UCSD-AML1 (cell line): Measurements from ENCODE around the gene FGGY.

Experiments
- DNase-seq: peaks from one replicate; lab custom pipeline; 2025; ENCODE audit not compliant: unreplicated experiment; lab: John Stamatoyannopoulos, UW

Gene FGGY

DNA sequence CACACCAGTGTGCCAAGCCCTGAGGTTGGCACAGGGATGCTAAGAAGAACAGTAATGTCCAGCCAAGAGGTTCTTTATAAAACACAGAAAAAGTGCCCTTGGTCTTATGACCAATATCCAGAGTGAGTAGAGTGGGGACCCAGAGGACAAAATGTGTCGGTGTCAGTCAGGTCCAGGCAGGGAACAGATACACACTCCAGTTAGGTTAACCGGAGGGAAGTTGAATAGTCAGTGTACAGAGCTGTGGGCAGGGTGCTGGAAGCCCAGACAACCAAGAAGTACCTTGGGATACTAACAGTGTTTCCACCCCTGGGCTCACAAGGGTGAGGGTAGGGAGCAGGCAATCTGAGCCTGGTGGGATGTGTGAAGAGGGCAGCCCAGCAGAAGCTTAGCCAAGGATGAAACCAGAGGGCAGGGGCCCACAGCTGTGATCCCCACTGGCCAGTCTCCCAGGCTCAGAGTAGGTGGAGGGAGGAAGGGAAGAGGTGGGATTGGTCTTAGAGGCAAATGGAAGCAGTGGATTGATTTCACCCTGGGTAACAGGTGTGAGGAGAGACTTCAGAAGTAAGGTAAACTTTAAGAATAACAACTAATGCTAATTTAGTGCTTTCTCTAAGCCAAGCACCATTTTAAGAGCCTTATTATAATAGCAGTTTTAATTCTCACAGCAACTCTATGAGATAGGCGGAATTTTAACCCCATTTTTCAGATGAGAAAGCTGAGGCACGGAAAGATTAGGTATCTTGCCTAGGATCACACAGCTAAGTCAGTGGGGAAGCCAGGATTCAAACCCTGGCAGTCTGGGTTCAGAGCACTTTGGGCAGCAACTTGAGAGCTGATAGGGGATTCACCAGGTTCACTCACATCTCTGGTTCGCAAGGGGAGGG lies 374.4 kb downstream of the FGGY start:
- DNase-seq, result no peak

DNA sequence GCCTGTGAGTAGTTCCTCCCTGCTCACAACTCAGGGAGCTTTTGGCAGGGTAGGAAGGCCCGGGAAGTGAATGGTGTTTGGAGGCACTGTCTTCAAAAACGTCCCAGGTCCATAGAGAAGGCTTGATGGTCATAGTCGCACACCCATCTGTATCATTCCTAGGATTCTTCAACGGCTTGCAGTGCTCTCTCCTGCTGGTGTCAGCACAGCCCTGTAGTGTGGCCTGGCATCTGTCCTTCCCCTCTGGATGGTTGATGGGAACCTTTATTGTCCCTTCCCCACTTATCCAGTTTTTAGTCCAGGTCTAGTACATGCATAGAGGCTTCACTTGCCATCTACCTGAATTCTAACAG lies 375.0 kb downstream of the FGGY start:
- DNase-seq, result no peak

- no peak for DNase-seq
These were observed 376.1 kb downstream of the FGGY start for GRCh38 chr1:59672851-59673572.

DNA sequence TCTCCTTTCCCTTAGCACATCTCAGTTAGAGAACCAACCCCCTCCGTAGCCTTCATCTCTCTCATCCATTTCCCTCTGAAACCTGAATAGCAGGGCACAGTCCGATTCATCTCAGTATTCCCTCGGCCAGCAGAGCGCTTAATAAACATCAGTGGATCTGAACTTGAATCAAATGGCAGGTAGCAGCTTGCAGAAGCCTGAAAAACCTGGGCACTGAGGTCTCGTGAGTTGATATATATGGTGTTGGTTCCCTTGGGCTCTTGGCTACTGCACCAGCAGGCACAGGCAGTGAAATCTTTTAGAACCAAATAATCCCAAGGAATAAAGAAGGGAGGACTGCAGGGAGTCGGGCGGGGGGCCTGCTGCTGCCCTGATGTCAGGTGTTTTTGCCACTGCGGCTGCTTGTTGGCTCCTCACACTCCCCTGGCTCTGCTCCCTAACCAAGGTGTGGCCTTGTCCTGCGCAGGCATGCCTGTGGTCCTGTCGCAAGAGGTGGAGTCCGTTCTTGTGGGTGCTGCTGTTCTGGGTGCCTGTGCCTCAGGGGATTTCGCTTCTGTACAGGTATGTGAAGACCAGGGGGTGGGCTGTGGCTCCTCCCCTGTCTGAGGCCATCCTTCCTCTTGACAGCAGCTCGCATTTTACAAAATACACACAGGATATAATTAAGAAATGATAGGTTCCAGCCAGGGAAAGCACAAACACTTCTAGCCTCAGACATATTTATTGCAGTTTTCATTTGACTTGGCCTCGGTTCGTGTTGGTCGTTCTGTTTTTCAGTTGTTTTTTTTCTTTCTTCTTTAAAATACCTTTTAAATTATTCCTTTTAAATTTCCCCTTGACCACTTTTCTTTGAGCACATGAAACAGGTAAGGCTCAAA lies 376.9 kb downstream of the FGGY start:
- DNase-seq, result no peak

GRCh38 chr1:59674595-59674994 lies 377.7 kb downstream of the FGGY start:
- DNase-seq, result peak; percentile 20

DNA sequence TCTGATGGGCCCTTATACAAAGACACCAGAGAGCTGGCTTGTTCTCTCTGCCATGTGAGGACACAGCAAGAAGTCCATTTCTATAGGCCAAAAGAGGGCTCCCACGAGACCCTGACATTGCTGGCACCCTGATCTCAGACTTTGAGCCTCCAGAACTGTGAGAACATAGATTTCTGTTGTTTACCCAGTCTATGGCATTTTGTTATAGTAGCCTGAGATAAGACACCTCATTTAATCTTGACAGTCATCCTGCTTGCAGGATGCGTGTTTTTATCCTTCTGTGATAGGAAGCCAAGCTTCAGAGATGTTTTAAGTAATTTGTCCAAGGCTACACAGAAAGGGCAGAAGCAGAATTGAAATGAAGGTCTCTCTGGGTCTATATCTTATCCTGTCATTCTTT lies 379.0 kb downstream of the FGGY start:
- DNase-seq, result no peak

DNA sequence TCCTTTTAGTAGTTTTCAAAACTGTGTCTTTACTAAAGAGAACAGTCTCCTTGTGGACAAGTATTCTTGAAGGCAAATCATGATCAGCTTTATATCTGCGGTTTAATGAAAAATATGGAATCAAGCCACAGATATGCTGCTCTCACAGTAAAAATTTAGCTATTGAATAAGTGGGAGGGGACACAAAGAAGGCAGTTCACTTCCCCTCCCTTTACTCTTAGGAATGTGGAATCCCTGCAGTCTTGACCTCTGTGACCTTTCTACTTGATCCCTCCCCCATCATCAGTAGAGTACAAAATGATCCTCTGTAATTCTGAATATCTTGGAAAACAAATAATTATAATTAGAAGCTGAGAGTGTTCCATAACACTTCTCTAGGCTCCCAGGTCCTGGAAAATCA lies 381.1 kb downstream of the FGGY start:
- DNase-seq, result no peak

- peak; percentile 37 for DNase-seq
These were observed 381.8 kb downstream of the FGGY start for GRCh38 chr1:59678493-59679228.

DNA sequence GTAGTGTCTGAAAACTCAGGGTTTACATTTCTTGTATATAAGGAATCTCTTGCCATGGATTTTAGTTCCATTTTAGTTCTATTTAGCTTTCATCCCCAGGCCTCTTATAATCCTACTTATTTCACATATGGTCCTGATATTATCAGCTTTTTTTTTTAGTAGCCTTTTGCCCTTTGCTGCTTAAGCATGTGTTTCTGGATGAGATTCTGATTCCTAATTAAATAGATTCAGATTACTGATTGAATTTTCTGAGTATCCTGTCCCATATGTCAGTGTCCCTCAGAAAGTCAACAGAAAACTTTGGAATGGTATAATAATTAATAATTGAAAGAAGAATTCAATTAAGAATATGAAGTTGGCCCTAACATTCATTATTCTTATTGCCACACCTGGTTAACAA lies 383.1 kb downstream of the FGGY start:
- no peak for DNase-seq

DNA sequence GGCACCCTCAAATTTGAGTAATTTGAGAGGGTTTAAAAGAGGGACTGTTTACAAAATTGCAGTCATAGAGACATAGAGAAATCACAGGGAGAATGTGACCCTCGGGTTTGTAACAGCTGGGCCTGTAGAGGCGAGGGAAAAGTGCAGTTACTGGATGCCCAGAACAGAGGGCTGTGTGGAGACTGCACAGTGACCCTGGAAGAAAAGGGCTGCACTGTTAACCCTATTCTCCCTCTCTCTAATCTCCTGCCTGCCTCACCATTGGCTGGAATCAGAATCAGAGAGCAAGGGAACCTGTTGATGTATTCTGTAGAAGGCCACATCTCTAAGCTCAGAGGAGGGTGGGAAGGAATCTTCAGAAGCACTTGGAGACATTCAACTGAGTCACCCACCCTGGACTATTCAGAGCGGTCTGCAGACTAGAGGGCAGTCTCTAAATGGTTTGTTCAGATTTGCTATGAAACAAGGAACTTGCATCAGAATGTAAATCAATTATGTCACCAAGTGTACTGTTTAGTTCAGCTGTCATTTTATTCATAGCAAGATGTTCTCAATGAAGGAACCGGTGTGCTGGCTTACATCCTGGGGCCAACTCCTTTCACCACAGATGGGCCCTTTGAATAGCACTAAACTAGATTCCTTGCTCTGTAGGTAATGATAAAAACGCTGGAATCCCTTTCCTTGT lies 385.6 kb downstream of the FGGY start:
- no peak for DNase-seq

- DNase-seq, result no peak
These were observed 386.3 kb downstream of the FGGY start for GRCh38 chr1:59683197-59683596.

- DNase-seq, result no peak
These were observed 387.8 kb downstream of the FGGY start for GRCh38 chr1:59684698-59685097.

DNA sequence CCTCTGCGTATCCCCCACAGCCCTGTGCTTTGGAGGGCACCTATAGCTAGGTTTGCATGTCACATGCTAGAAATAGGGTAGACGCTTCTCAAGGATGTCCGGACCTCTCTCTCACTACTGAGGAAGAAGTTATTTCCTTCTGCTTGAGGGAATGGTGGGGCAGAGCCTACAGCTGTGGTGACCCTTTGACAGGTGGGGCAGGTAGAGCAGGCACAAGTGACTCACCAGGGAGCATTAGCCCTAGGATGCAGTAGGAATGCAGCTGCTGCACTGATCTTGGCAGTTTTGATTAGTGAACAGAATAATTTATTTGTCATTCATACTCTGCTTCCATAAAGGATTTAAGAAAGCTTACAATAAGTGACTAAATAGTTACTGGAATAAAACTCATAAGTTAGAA lies 388.2 kb downstream of the FGGY start:
- DNase-seq, result no peak

- no peak for DNase-seq
These were observed 388.8 kb downstream of the FGGY start for GRCh38 chr1:59685666-59686065.

GRCh38 chr1:59686170-59686569 lies 389.3 kb downstream of the FGGY start:
- DNase-seq, result no peak

DNA sequence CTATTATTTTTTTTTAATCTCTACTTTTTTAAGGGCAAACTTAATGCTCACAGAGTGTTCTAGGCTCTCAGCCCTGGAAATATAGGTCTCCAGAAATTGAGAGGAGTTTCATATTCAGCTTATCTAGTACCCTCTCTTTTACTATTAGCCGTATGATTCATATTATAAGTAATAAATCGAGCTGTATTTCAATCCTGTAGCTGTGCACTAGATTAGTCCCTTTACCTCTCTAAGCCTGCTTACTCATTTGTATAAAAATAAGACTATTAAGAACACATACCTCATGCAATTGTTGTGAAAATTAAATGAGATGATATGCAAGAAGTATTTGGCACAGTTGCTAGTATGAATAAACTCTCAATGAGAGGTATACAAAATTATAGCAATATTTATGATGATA lies 389.7 kb downstream of the FGGY start:
- no peak for DNase-seq

DNA sequence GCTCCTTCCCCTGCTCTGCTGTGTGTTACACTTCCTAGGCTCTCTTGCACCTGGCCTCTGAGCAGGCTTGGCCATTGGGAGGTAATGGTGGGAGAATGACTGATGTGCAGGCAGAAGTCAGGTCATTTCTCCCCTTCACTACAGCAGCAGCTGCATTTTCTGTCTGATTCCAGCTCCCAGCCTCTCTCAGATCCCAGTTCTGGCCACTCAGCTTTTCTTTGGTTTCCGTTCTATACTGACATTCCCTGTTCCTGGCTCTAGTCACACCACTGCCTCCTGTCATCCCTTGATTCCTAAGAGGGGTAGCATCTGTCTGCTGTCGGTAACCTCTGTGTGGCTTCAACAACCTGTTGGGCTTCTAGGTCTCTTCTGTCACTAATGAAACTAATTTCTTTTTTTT lies 390.2 kb downstream of the FGGY start:
- DNase-seq, result no peak

- DNase-seq, result no peak
These were observed 392.1 kb downstream of the FGGY start for GRCh38 chr1:59688976-59689375.

- DNase-seq, result no peak
These were observed 392.8 kb downstream of the FGGY start for GRCh38 chr1:59689730-59690129.

DNA sequence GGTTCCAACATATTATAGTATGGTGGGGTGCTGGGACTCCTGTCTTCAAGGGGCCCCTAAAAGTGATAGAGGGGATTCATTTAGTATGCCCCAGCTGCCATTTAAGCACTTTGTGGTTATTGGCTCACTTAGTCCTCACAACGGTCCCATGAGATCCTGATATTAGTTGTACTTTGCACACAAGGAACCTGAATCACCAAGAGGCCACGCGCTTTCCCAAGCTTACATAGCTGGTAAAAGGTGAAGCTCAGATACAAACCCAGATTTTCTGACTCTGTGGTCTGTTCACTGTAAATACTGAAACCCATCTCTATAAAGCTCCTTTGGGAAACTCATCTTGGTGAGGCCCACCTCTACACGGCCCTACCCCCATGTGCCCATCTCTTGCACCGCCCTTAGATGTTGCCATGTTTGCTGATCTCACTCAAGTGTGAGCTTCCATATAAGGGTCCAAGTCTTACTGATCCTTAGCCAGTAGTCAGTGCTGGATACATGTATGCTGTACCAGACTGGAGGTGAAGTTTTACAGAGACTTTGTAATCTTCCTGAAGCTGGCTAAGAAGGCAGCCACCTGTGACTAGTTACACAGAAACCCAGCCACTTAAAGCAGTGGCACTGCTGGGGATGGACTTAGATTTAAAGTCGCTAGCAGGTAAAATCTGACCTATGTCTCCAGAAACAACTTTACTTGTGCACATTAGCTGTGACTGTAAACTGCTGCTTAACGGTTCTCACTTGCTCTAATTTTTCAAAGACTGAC lies 393.5 kb downstream of the FGGY start:
- no peak for DNase-seq
